ENCODE data around the gene NOTCH4.

Gene NOTCH4

GRCh38 chr6:32218167-32218566 is 5.7 kb downstream of the NOTCH4 start:
- Histone ChIP-seq H3K36me3 (replicated peaks in 1 of 2; ENCODE audit: control insufficient read depth in 2 of 2, insufficient read depth in 2 of 2, low read length in 2 of 2) (no peaks in the 10 kb centered on the region), H3K23ac (ENCODE audit: low read depth, low read length, poor library complexity) (no peak overlapping the region), H4K91ac (ENCODE audit: low read depth, low read length, poor library complexity) (no peak overlapping the region), H2AFZ (ENCODE audit: low read length) (no peak overlapping the region), H3K18ac (ENCODE audit: low read length) (no peak overlapping the region), H2BK5ac (ENCODE audit: low read length) (no peak overlapping the region), H3K4me1 (ENCODE audit: control insufficient read depth in 2 of 2, insufficient read depth in 1 of 2, low read depth in 1 of 2, low read length in 2 of 2) (peaks cover 2 to 6% of the 10 kb centered on the region in 2 donors), H2BK15ac (ENCODE audit: low read length) (no peak overlapping the region), H3K27me3 (ENCODE audit: control insufficient read depth in 3 of 3, insufficient read depth in 3 of 3, low read depth in 1 of 3, low read length in 3 of 3) (peaks cover 0 to 40% (median 0%) of the 10 kb centered on the region in 3 experiments), H3K27ac (replicated peaks; ENCODE audit: low read length) (no peak overlapping the region), H4K8ac (ENCODE audit: low read depth, low read length) (no peak overlapping the region), H3K14ac (ENCODE audit: low read length) (no peak overlapping the region), H2AK5ac (ENCODE audit: low read depth, low read length) (no peak overlapping the region), H2BK12ac (ENCODE audit: low read length) (no peak overlapping the region), H3K4me2 (ENCODE audit: insufficient read depth, low read length, poor library complexity, severe bottlenecking) (no peak overlapping the region), H3K79me1 (ENCODE audit: low read depth, low read length) (no peaks in the 10 kb centered on the region), H3K4me3 (ENCODE audit: low read length in 2 of 2) (no peak overlapping the region), H3K9me3 (replicated peaks in 1 of 2; ENCODE audit: control insufficient read depth in 2 of 2, insufficient read depth in 1 of 2, low read depth in 1 of 2, low read length in 2 of 2) (no peaks in the 10 kb centered on the region), H3K9ac (ENCODE audit: low read depth, low read length, poor library complexity) (no peak overlapping the region), H2BK120ac (ENCODE audit: low read depth, low read length) (peak overlapping the region; percentile 66), H3K4ac (ENCODE audit: low read length) (no peak overlapping the region)
- WGBS, 2 donors (ENCODE audit: extremely low coverage in 2 of 2, insufficient read length in 2 of 2, insufficient replicate concordance in 1 of 2) = no CpG with 5 or more reads among the region's 7 CpGs
- DNase-seq (ENCODE audit: low spot score) = no peak

GRCh38 chr6:32216998-32217397 is 6.9 kb downstream of the NOTCH4 start:
- H3K23ac ChIP-seq (ENCODE audit: low read depth, low read length, poor library complexity) = no peak overlapping the region
- H3K4ac ChIP-seq (ENCODE audit: low read length) = no peak overlapping the region
- no peak overlapping the region for H2AFZ ChIP-seq (ENCODE audit: low read length)
- H2BK12ac ChIP-seq (ENCODE audit: low read length) = no peak overlapping the region
- peak overlapping the region; percentile 91 for H2AK5ac ChIP-seq (ENCODE audit: low read depth, low read length)
- no peak overlapping the region for H2BK120ac ChIP-seq (ENCODE audit: low read depth, low read length)
- no peaks in the 10 kb centered on the region for H3K79me1 ChIP-seq (ENCODE audit: low read depth, low read length)
- H3K4me1 ChIP-seq (ENCODE audit: control insufficient read depth in 2 of 2, insufficient read depth in 1 of 2, low read depth in 1 of 2, low read length in 2 of 2) = no peaks in the 10 kb centered on the region
- H3K18ac ChIP-seq (ENCODE audit: low read length) = no peak overlapping the region
- WGBS, 2 donors (ENCODE audit: extremely low coverage in 2 of 2, insufficient read length in 2 of 2, insufficient replicate concordance in 1 of 2) = no CpG with 5 or more reads among the region's 11 CpGs
- H2BK5ac ChIP-seq (ENCODE audit: low read length) = no peak overlapping the region
- no peak overlapping the region for H3K14ac ChIP-seq (ENCODE audit: low read length)
- H3K4me3 ChIP-seq (ENCODE audit: low read length in 2 of 2) = peak overlapping the region in 1 of 2 donors; percentile 8
- H2BK15ac ChIP-seq (ENCODE audit: low read length) = peak overlapping the region; percentile 35
- no peak overlapping the region for H3K9ac ChIP-seq (ENCODE audit: low read depth, low read length, poor library complexity)
- H4K91ac ChIP-seq (ENCODE audit: low read depth, low read length, poor library complexity) = peak overlapping the region; percentile 22
- H3K9me3 ChIP-seq (replicated peaks in 1 of 2; ENCODE audit: control insufficient read depth in 2 of 2, insufficient read depth in 1 of 2, low read depth in 1 of 2, low read length in 2 of 2) = no peaks in the 10 kb centered on the region
- H3K36me3 ChIP-seq (replicated peaks in 1 of 2; ENCODE audit: control insufficient read depth in 2 of 2, insufficient read depth in 2 of 2, low read length in 2 of 2) = no peaks in the 10 kb centered on the region
- H3K27me3 ChIP-seq (ENCODE audit: control insufficient read depth in 3 of 3, insufficient read depth in 3 of 3, low read depth in 1 of 3, low read length in 3 of 3) = peaks cover 0 to 37% (median 0%) of the 10 kb centered on the region in 3 experiments
- no peak overlapping the region for H4K8ac ChIP-seq (ENCODE audit: low read depth, low read length)
- no peak overlapping the region for H3K4me2 ChIP-seq (ENCODE audit: insufficient read depth, low read length, poor library complexity, severe bottlenecking)
- H3K27ac ChIP-seq (replicated peaks; ENCODE audit: low read length) = no peak overlapping the region
- no peak for DNase-seq (ENCODE audit: low spot score)

- Histone ChIP-seq H2BK5ac (ENCODE audit: low read length) (no peak overlapping the region), H3K79me1 (ENCODE audit: low read depth, low read length) (no peaks in the 10 kb centered on the region), H2AFZ (ENCODE audit: low read length) (no peak overlapping the region), H2BK120ac (ENCODE audit: low read depth, low read length) (no peak overlapping the region), H2AK5ac (ENCODE audit: low read depth, low read length) (no peak overlapping the region), H2BK12ac (ENCODE audit: low read length) (no peak overlapping the region), H3K4me2 (ENCODE audit: insufficient read depth, low read length, poor library complexity, severe bottlenecking) (no peak overlapping the region), H2BK15ac (ENCODE audit: low read length) (no peak overlapping the region), H4K91ac (ENCODE audit: low read depth, low read length, poor library complexity) (no peak overlapping the region), H4K8ac (ENCODE audit: low read depth, low read length) (no peak overlapping the region), H3K4me1 (ENCODE audit: control insufficient read depth in 2 of 2, insufficient read depth in 1 of 2, low read depth in 1 of 2, low read length in 2 of 2) (no peaks in the 10 kb centered on the region), H3K23ac (ENCODE audit: low read depth, low read length, poor library complexity) (no peak overlapping the region), H3K9ac (ENCODE audit: low read depth, low read length, poor library complexity) (no peak overlapping the region), H3K14ac (ENCODE audit: low read length) (no peak overlapping the region), H3K18ac (ENCODE audit: low read length) (no peak overlapping the region), H3K4ac (ENCODE audit: low read length) (no peak overlapping the region), H3K9me3 (replicated peaks in 1 of 2; ENCODE audit: control insufficient read depth in 2 of 2, insufficient read depth in 1 of 2, low read depth in 1 of 2, low read length in 2 of 2) (no peaks in the 10 kb centered on the region), H3K27me3 (ENCODE audit: control insufficient read depth in 3 of 3, insufficient read depth in 3 of 3, low read depth in 1 of 3, low read length in 3 of 3) (peaks cover 0 to 37% (median 0%) of the 10 kb centered on the region in 3 experiments), H3K36me3 (replicated peaks in 1 of 2; ENCODE audit: control insufficient read depth in 2 of 2, insufficient read depth in 2 of 2, low read length in 2 of 2) (no peaks in the 10 kb centered on the region), H3K4me3 (ENCODE audit: low read length in 2 of 2) (no peak overlapping the region), H3K27ac (replicated peaks; ENCODE audit: low read length) (no peak overlapping the region)
- no CpG with 5 or more reads among the region's 10 CpGs for WGBS, 2 donors (ENCODE audit: extremely low coverage in 2 of 2, insufficient read length in 2 of 2, insufficient replicate concordance in 1 of 2)
- no peak for DNase-seq (ENCODE audit: low spot score)
Measured at GRCh38 chr6:32216285-32216684, 7.6 kb downstream of the NOTCH4 start.

- Histone ChIP-seq H3K4me1 (ENCODE audit: control insufficient read depth in 2 of 2, insufficient read depth in 1 of 2, low read depth in 1 of 2, low read length in 2 of 2) (no peaks in the 10 kb centered on the region), H3K9ac (ENCODE audit: low read depth, low read length, poor library complexity) (no peak overlapping the region), H2AFZ (ENCODE audit: low read length) (no peak overlapping the region), H3K4me2 (ENCODE audit: insufficient read depth, low read length, poor library complexity, severe bottlenecking) (no peak overlapping the region), H3K18ac (ENCODE audit: low read length) (no peak overlapping the region), H2AK5ac (ENCODE audit: low read depth, low read length) (no peak overlapping the region), H2BK15ac (ENCODE audit: low read length) (no peak overlapping the region), H3K14ac (ENCODE audit: low read length) (no peak overlapping the region), H2BK5ac (ENCODE audit: low read length) (no peak overlapping the region), H2BK12ac (ENCODE audit: low read length) (no peak overlapping the region), H3K79me1 (ENCODE audit: low read depth, low read length) (no peaks in the 10 kb centered on the region), H2BK120ac (ENCODE audit: low read depth, low read length) (no peak overlapping the region), H3K27ac (replicated peaks; ENCODE audit: low read length) (no peak overlapping the region), H3K36me3 (replicated peaks in 1 of 2; ENCODE audit: control insufficient read depth in 2 of 2, insufficient read depth in 2 of 2, low read length in 2 of 2) (no peaks in the 10 kb centered on the region), H3K4me3 (ENCODE audit: low read length in 2 of 2) (no peak overlapping the region), H4K8ac (ENCODE audit: low read depth, low read length) (no peak overlapping the region), H3K9me3 (replicated peaks in 1 of 2; ENCODE audit: control insufficient read depth in 2 of 2, insufficient read depth in 1 of 2, low read depth in 1 of 2, low read length in 2 of 2) (no peaks in the 10 kb centered on the region), H3K4ac (ENCODE audit: low read length) (no peak overlapping the region), H4K91ac (ENCODE audit: low read depth, low read length, poor library complexity) (no peak overlapping the region), H3K27me3 (ENCODE audit: control insufficient read depth in 3 of 3, insufficient read depth in 3 of 3, low read depth in 1 of 3, low read length in 3 of 3) (peaks cover 0 to 37% (median 0%) of the 10 kb centered on the region in 3 experiments), H3K23ac (ENCODE audit: low read depth, low read length, poor library complexity) (no peak overlapping the region)
- no CpG with 5 or more reads among the region's 4 CpGs for WGBS, 2 donors (ENCODE audit: extremely low coverage in 2 of 2, insufficient read length in 2 of 2, insufficient replicate concordance in 1 of 2)
- no peak for DNase-seq (ENCODE audit: low spot score)
Measured at GRCh38 chr6:32215617-32216016, 8.2 kb downstream of the NOTCH4 start.

Measured in neuronal stem cell (in vitro differentiated cells).